Fibroblast of mammary gland (primary cell): ENCODE data around the gene B4GALT3.

Experiments
- DNase-seq: peaks from one replicate; pipeline ENCODE4 v3.0.0-alpha.2; 2010; ENCODE audit warnings: low read depth
- H3K4me3 ChIP-seq: 2 replicates; pipeline ENCODE4 v1.5.1; 2011; ENCODE audit warnings: low read depth, mild to moderate bottlenecking, low read length, moderate library complexity; ENCODE audit not compliant: control insufficient read depth
- CTCF ChIP-seq: conservative IDR thresholded peaks from 2 replicates; pipeline ENCODE4 v1.5.1; 2011; ENCODE audit warnings: low read depth, low read length, inconsistent platforms; ENCODE audit not compliant: control insufficient read depth, insufficient read depth

Gene B4GALT3

GRCh38 chr1:161163793-161164192 is 13.5 kb downstream of the B4GALT3 start:
- no peak for TF ChIP-seq CTCF
- no peak overlapping the region for H3K4me3 ChIP-seq
- no peak for DNase-seq

GRCh38 chr1:161162806-161163205 is 14.5 kb downstream of the B4GALT3 start:
- H3K4me3 ChIP-seq: no peak overlapping the region
- no peak for TF ChIP-seq CTCF
- DNase-seq: no peak

- TF ChIP-seq CTCF: no peak
- H3K4me3 ChIP-seq: no peak overlapping the region
- DNase-seq: no peak
Observed at GRCh38 chr1:161162052-161162451, 15.3 kb downstream of the B4GALT3 start.

GRCh38 chr1:161161652-161162051 is 15.7 kb downstream of the B4GALT3 start:
- no peak for TF ChIP-seq CTCF
- no peak for DNase-seq

GRCh38 chr1:161160671-161161145 is 16.6 kb downstream of the B4GALT3 start:
- no peak for DNase-seq
- H3K4me3 ChIP-seq: no peak overlapping the region
- no peak for TF ChIP-seq CTCF

More at GRCh38 chr1:161161652-161162051, 15.7 kb downstream of the B4GALT3 start:
- no peak overlapping the region for H3K4me3 ChIP-seq

GRCh38 chr1:161159913-161160243 is 17.4 kb downstream of the B4GALT3 start:
- peak overlapping the region; percentile 91 for H3K4me3 ChIP-seq
- TF ChIP-seq CTCF: no peak
- no peak for DNase-seq

GRCh38 chr1:161159087-161159912 is 18.0 kb downstream of the B4GALT3 start, which contains the start of gene USP21:
Gene USP21, plus strand, starts transcription at chr1:161159500. Its CDS starts 1,141 bp downstream, at chr1:161160641.
- peak within 1 kb of the TSS; percentile 91 for H3K4me3 ChIP-seq
- peak; percentile 84 for DNase-seq
- peak; percentile 39 for TF ChIP-seq CTCF
